ENCODE data around the gene ZMAT3.
A peak's percentile ranks its signal among the peaks of the same experiment; 100 is the strongest.
"Not testable (repeated sequence)": the region's sequence is repeated elsewhere in the genome, so short reads cannot be mapped to it uniquely, and the experiment has no call there.

The ZMAT3 gene

GRCh38 chr3:179068779-179069530 lies 2.7 kb downstream of the ZMAT3 start:
- peak; percentile 49 for DNase-seq

- no peak for DNase-seq
Observed at GRCh38 chr3:179067839-179068238, 3.8 kb downstream of the ZMAT3 start.

DNA sequence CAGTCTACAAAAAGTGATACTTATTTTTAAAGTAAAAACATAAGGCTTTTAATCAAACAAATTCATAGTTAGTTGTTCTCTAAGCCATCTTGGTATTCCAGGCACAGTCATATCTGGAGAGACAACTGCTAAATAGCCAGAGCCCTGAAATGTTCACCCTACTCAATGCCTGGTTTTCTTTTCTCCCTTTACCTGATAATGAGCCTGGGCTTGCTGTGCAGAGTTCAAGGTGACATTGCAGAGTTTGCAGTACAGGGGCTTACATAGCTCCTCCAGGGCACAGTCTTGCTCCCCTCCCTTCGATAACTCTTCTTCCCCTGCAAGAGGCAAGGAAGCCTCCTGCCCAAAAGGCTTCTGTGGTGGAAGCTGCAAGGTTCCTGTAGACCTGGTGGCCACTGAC lies 4.3 kb downstream of the ZMAT3 start:
- DNase-seq = no peak

GRCh38 chr3:179063945-179064560 lies 7.6 kb downstream of the ZMAT3 start:
- no peak for DNase-seq

- no peak for DNase-seq
Observed at GRCh38 chr3:179056326-179056725, 15.3 kb downstream of the ZMAT3 start.

DNA sequence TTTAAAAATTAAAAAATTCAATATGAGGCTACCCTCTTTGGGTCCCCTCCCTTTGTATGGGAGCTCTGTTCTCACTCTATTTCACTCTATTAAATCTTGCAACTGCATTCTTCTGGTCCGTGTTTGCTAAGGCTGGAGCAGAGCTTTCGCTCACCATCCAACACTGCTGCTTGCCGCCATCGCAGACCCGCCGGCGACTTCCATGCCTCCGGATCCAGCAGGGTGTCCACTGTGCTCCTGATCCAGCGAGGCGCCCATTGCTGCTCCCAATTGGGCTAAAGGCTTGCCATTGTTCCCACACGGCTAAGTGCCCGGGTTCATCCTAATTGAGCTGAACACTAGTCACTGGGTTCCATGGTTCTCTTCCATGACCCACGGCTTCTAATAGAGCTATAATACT lies 17.0 kb downstream of the ZMAT3 start:
- not testable (repeated sequence) for DNase-seq

GRCh38 chr3:179046497-179047353 lies 24.9 kb downstream of the ZMAT3 start:
- DNase-seq = no peak

DNA sequence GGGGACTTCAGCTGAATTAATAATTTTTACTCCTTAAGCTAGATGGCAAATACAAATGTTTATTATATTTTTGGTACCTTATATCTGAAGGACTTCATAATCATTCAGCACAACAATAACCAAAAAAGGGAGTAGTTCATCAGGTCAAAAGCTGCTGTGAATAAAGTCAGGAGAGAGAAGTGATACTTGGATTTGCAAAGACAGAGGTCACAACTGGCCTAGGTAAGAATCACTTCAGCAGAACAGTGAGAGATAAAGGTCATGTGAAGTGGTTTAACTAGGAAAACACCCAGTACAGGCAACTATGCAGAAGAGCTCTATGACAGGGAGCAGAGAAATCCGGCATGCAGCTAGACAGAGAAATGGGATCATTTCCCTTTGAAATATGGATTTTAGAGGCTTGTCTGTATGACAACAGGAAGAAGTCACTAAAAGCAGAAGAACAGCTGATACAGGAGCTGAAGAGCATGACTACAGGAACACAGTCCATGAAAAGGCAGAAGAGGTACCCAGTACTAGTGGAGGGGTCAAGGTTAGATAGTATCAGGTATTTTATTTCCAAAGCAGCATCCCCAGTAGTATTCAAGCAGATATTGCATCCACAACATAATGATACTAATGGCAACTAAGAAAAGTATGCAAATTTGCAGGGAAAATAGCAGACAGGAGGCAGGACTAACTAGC lies 25.7 kb downstream of the ZMAT3 start:
- DNase-seq = no peak

DNA sequence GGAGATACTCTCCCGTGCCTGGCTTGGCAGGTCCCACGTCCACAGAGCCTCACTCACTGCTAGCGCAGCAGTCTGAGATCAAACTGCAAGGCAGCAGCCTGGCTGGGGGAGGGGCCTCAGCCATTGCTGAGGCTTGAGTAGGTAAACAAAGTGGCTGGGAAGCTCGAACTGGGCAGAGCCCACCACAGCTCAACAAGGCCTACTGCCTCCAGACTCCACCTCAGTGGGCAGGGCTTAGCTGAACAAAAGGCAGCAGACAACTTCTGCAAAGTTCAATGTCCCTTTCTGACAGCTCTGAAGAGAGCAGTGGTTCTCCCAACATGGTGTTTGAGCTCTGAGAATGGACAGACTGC lies 32.7 kb downstream of the ZMAT3 start:
- not testable (repeated sequence) for DNase-seq

- DNase-seq = no peak
Observed at GRCh38 chr3:179038216-179038898, 33.3 kb downstream of the ZMAT3 start.

- DNase-seq = peak; percentile 81
Observed at GRCh38 chr3:179037351-179037750, 34.3 kb downstream of the ZMAT3 start.

GRCh38 chr3:179036626-179037300 lies 34.8 kb downstream of the ZMAT3 start:
- no peak for DNase-seq

DNA sequence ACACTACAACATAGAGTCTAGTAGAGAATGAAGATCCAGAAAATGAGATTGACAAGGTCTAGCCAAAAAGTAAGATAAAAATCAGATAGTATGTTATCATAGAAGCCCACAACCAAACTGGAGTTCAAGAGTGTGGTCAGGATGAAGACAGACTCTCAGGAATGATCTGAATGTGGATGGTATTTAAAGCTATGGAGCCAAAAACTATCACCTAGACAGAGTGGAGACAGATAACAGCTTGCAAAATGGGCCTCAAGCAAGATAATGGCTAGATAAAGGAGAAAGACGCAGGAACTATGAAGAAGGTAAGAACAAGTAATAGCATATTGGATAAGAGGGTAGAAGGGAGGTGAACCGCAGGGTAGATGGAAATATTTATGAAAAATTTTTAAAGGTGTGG lies 35.4 kb downstream of the ZMAT3 start:
- no peak for DNase-seq

GRCh38 chr3:179035232-179035631 lies 36.4 kb downstream of the ZMAT3 start:
- no peak for DNase-seq

DNA sequence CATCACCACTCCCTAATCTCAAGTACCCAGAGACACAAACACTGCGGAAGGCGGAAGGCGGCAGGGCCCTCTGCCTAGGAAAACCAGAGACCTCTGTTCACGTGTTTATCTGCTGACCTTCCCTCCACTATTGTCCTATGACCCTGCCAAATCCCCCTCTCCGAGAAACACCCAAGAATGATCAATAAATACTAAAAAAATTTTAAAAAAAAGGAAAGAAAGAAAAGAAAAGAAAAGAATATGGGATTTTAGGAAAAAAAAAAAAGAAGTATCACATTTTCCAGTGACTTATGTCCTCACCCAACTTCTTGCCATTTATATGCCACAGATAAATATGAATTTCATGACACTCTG lies 38.3 kb downstream of the ZMAT3 start:
- DNase-seq = not testable (repeated sequence)

DNA sequence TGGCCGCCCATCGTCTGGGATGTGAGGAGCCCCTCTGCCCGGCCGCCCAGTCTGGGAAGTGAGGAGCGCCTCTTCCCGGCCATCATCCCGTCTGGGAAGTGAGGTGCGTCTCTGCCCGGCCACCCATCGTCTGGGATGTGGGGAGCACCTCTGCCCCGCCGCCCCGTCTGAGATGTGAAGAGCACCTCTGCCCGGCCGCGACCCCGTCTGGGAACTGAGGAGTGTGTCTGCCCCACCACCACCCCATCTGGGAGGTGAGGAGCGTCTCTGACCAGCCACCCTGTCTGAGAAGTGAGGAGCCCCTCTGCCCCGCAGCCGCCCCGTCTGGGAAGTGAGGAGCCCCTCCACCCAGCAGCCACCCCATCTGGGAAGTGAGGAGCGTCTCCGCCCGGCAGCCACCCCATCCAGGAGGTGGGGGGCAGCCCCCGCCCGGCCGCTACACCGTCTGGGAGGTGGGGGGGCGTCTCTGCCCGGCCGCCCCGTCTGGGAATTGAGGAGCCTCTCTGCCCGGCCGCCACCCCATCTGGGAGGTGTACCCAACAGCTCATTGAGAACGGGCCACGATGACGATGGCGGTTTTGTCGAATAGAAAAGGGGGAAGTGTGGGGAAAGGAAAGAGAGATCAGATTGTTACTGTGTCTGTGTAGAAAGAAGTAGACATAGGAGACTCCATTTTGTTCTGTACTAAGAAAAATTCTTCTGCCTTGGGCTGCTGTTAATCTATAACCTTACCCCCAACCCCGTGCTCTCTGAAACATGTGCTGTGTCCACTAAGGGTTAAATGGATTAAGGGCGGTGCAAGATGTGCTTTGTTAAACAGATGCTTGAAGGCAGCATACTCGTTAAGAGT lies 38.9 kb downstream of the ZMAT3 start:
- not testable (repeated sequence) for DNase-seq

DNA sequence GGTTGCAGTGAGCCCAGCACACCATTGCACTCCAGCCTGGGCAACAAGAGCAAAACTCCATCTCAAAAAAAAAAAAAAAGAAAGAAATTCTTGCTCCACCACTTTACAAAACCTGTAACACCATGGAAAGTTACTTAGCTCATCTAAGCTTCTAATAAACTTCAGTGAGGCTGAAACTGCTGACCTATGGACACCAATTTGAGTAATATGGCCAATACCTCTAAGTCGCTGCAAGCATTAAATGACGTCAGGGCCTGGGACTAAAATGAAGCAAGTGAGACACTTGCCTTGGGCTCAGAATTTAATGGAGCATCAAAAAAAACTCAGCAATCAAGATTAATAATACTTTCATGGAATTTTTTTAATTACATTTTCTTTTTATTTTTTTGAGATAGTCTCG lies 42.5 kb downstream of the ZMAT3 start:
- no peak for DNase-seq

- no peak for DNase-seq
Observed at GRCh38 chr3:179028408-179028807, 43.2 kb downstream of the ZMAT3 start.

GRCh38 chr3:179027326-179027900 lies 44.2 kb downstream of the ZMAT3 start:
- peak; percentile 34 for DNase-seq

GRCh38 chr3:179026636-179027035 lies 45.0 kb downstream of the ZMAT3 start:
- no peak for DNase-seq
